CD4-positive, alpha-beta T cell treated with Interferon gamma for 1 hour (primary cell): Measurements from ENCODE around the gene DNAJC5G.
A peak's percentile ranks its signal among the peaks of the same experiment; 100 is the strongest.
"Not testable (repeated sequence)": the region's sequence is repeated elsewhere in the genome, so short reads cannot be mapped to it uniquely, and the experiment has no call there.

Experiments used
- DNase-seq: peaks from one replicate; pipeline ENCODE4 v3.0.0-alpha.2; 2020

DNAJC5G gene

GRCh38 chr2:27255660-27256059, 19.6 kb upstream of the DNAJC5G start:
- DNase-seq, result no peak

GRCh38 chr2:27256855-27257454, 18.3 kb upstream of the DNAJC5G start:
- no peak for DNase-seq

DNA sequence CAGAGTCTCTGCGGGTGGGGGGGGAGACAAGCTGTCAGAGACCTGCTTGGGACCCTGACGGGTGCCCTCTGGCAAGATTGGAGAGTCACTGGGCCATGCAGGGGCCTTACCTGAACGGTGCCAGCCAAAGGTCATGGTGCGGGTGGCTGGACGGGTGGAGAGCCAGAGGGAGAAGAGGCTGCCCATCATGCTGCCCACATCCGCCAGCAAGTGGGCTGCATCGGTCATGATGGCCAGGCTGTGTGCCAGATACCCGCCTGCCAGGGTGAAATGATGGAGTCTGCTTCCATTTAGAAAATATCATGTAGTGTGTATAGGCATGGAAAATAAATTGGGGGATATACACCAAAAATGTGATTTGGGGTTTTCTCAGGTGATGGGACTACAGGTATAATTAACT, 17.2 kb upstream of the DNAJC5G start:
- DNase-seq, result no peak

DNA sequence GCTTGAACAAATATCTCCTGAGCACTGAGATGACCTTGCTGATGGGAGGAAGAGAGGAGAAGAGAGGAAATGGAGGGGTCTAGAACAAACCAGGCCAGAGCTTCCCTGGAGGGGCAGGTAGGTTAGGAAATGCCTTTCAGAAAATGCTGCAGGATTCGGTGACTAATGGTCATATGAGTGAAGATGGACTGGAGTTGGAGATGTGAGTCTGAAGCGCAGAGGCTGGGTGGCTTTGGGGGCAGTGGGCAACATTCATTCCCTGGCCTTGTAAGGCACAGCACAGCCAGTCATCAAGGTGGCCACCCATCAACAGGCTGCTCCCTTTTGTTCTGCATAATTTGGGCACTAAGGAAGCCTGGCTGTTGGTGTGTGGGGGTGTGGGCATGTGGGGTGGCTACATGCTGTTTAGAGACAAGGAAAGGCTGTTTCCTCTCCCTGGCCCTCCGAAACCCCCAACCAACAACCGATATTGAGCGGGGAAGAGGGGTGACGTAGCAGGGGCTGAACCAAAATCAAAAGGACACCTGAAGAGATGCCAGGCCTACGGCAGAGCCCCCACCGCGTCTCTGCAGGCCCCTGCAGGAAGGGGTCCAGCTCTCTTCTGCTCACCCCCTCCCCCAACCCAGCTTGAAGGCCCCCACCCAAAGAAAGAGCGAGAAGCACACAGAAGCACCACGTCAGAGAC, 13.8 kb upstream of the DNAJC5G start:
- no peak for DNase-seq

GRCh38 chr2:27261926-27262298, 13.3 kb upstream of the DNAJC5G start:
- DNase-seq, result no peak

GRCh38 chr2:27262379-27263286, 12.6 kb upstream of the DNAJC5G start, which contains the start of gene SLC30A3:
Gene SLC30A3, minus strand, starts transcription at chr2:27263047. Its CDS starts 141 bp downstream, at chr2:27262906.
- peak; percentile 74 for DNase-seq

- DNase-seq, result no peak
Measured at GRCh38 chr2:27263287-27264252, 11.7 kb upstream of the DNAJC5G start.

DNA sequence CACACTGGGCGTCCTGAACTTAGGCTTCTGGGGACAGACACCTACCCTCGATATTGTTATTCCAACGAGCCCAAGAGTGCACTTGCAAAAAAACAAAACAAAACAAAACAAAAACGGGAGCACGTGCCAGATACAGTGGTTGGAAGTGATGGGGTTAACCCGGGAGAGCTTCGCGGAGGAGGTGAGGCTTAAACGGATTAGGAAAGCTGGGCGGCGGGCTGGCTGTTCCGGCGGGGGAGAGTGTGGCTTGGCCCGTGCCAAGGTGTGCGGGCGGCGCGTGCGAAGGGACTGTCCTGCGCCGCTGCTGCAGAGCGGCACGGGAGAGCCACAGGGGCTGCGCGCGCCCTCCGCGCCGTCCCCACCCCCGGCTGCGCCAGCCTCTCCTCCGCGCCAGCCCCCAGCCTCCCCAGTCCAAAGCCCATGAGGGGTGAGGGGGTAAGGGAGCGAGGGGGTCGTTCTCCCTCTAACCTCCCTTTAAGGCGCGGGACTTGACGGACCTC, 10.9 kb upstream of the DNAJC5G start:
- DNase-seq, result no peak

- peak; percentile 76 for DNase-seq
Measured at GRCh38 chr2:27264753-27265535, 10.3 kb upstream of the DNAJC5G start.

- DNase-seq, result no peak
Measured at GRCh38 chr2:27265536-27265870, 9.7 kb upstream of the DNAJC5G start.

- not testable (repeated sequence) for DNase-seq
Measured at GRCh38 chr2:27268296-27268695, 6.9 kb upstream of the DNAJC5G start.

DNA sequence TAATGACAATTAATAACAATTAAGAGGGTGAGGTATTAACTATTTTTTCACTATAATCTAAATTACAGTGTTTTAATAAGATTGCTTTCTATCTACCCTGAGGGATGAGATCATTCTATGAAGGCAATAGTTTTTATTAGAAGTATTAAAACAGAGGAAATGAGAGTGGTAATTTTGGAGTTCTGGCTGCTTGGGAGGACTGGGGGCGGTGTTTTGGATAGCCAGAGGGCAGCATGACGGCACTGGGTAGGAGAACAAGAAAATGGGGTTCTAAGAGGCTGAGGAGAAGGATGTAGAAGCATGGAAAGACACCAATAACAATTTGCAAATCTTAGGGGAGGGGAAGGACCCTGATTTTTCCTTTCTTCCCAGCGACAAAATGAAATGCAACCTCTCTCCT, 5.1 kb upstream of the DNAJC5G start:
- no peak for DNase-seq

- no peak for DNase-seq
Measured at GRCh38 chr2:27270670-27271069, 4.6 kb upstream of the DNAJC5G start.

GRCh38 chr2:27271631-27272340, 3.4 kb upstream of the DNAJC5G start:
- no peak for DNase-seq

DNA sequence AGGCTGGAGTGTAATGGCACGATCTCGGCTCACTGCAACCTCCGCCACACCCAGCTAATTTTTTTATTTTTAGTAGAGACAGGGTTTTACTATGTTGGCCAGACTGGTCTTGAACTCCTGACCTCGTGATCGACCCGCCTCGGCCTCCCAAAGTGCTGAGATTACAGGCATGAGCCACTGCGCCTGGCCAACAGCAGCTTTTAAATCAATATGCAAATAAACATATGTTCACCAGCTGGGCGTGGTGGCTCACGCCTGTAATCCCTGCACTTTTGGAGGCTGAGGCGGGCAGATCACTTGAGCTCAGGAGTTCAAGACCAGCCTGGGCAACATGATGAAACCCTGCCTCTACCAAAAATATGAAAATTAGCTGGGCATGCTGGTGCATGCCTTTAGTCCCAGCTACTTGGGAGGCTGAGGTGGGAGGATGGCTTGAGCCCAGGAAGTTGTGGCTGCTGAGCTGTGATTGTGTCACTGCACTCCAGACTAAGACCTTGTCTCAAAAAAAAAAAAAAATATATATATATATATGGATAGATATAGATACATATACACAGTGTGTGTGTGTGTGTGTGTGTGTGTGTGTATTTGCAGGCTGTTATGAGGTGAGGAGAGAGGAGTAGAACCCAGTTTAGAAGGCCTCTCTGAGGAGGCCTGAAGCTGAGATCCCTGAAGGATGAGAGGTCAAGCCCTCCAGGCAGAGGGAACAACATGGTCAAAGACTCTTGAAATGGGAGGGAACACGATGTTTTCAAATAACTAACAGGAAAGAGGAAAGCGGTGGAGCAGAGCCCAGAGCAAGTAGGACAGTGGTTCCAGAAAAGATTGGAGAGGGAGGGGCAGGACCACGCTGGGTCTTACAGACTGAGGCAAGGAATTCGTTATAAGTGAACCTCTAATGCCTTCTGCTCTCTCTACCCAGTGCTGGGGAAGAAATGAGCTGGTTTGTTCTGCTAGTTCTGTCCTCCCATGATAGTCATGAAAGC, 2.4 kb upstream of the DNAJC5G start:
- DNase-seq, result not testable (repeated sequence)

GRCh38 chr2:27278010-27278409, 2.8 kb downstream of the DNAJC5G start:
- DNase-seq, result no peak

GRCh38 chr2:27280826-27281225, 5.6 kb downstream of the DNAJC5G start:
- no peak for DNase-seq

- no peak for DNase-seq
Measured at GRCh38 chr2:27281442-27281841, 6.2 kb downstream of the DNAJC5G start.

DNA sequence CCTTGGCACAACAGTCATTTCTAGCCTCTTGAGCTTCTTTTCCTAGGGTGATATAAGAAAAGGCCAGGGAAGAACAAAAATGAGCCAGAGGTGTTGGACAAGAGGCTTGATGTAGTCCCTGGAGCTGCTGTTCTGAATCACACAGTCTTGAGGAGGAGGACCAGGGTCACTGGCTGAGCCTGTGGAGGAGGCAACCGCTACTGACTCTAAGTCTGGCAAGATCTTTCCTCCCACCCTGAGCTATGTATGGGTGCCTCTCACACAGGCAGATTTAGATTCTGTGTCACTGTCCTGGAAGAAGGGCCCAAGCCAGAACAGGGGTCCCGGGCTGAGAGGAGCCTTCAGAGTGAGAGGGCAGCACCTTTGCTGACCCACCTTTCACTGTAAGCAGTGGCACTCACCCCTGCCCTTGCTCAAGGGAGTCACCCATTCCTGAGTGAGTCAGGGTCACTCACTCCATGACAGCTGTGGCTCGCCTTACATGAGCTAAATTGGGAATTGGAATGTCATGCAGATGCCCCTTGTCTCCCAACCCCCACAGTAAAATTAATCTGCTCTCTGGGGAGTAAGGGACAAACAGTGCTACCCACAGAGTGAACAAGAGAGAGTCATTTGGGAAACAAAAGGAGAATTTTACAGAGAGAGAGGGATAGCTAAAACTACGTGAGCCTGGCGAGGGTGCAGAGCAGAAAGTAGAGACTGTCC, 6.8 kb downstream of the DNAJC5G start, which contains the start of gene TRIM54:
TRIM54 (plus strand) TSS at position 575 of the 705 bp plus-strand sequence. CDS start 303 bp downstream, outside the sequence.
- no peak for DNase-seq
